ENCODE data around the gene CPNE1.
"Not testable (repeated sequence)": the region's sequence is repeated elsewhere in the genome, so short reads cannot be mapped to it uniquely, and the experiment has no call there.

Gene CPNE1

GRCh38 chr20:35695245-35695749 is 30.6 kb upstream of the CPNE1 start:
- peaks cover 20% of the 10 kb centered on the region for H3K4me1 ChIP-seq (ENCODE audit: insufficient read depth, low read length, poor library complexity, severe bottlenecking)
- H3F3A ChIP-seq (ENCODE audit: low read depth): no peaks in the 10 kb centered on the region
- no peaks in the 10 kb centered on the region for H3K27me3 ChIP-seq (ENCODE audit: insufficient read depth, low read length, poor library complexity, severe bottlenecking)
- no peaks in the 10 kb centered on the region for H3K36me3 ChIP-seq (ENCODE audit: insufficient read depth, low read length)
- no peak overlapping the region for H3K4me2 ChIP-seq (ENCODE audit: low read depth, low read length, poor library complexity, severe bottlenecking)
- no peak overlapping the region for H2AFZ ChIP-seq (ENCODE audit: low read length)
- H3K9me2 ChIP-seq (replicated peaks; ENCODE audit: low read depth, low read length): no peaks in the 10 kb centered on the region
- H3K79me2 ChIP-seq (ENCODE audit: insufficient read depth, low read length): peaks cover 20% of the 10 kb centered on the region; the same call in 1 of the 2 replicates
- TF ChIP-seq CTCF (conservative IDR thresholded peaks at IDR 0.05; ENCODE audit: low read length) (peak; percentile 28; the same call in 1 of the 2 replicates), EZH2phosphoT487 (IDR thresholded peaks at IDR 0.05; ENCODE audit: borderline replicate concordance) (no peak)
- no peak overlapping the region for H3K9ac ChIP-seq (ENCODE audit: low read depth, low read length, poor library complexity, severe bottlenecking)
- H3K9me3 ChIP-seq (ENCODE audit: insufficient read depth, low read depth, low read length): no peaks in the 10 kb centered on the region
- H3K4me3 ChIP-seq (ENCODE audit: low read length, poor library complexity, severe bottlenecking): no peak overlapping the region
- peaks cover 9% of the 10 kb centered on the region for H4K20me1 ChIP-seq (ENCODE audit: insufficient read depth, low read length, poor library complexity, severe bottlenecking)

GRCh38 chr20:35690265-35690664 is 25.6 kb upstream of the CPNE1 start:
- TF ChIP-seq EZH2phosphoT487 (IDR thresholded peaks at IDR 0.05; ENCODE audit: borderline replicate concordance): no peak
- Histone ChIP-seq H3K79me2 (ENCODE audit: insufficient read depth, low read length) (no peaks in the 10 kb centered on the region), H3K4me3 (ENCODE audit: low read length, poor library complexity, severe bottlenecking) (no peak overlapping the region), H3K27me3 (ENCODE audit: insufficient read depth, low read length, poor library complexity, severe bottlenecking) (no peaks in the 10 kb centered on the region), H3K9me3 (ENCODE audit: insufficient read depth, low read depth, low read length) (no peaks in the 10 kb centered on the region), H3K9me2 (replicated peaks; ENCODE audit: low read depth, low read length) (no peaks in the 10 kb centered on the region), H2AFZ (ENCODE audit: low read length) (no peak overlapping the region), H3K4me2 (ENCODE audit: low read depth, low read length, poor library complexity, severe bottlenecking) (no peak overlapping the region), H3K4me1 (ENCODE audit: insufficient read depth, low read length, poor library complexity, severe bottlenecking) (no peaks in the 10 kb centered on the region), H3K36me3 (ENCODE audit: insufficient read depth, low read length) (no peaks in the 10 kb centered on the region; the same call in 1 of the 2 replicates), H3K9ac (ENCODE audit: low read depth, low read length, poor library complexity, severe bottlenecking) (no peak overlapping the region), H4K20me1 (ENCODE audit: insufficient read depth, low read length, poor library complexity, severe bottlenecking) (no peaks in the 10 kb centered on the region), H3F3A (ENCODE audit: low read depth) (no peaks in the 10 kb centered on the region)

- H3K9ac ChIP-seq (ENCODE audit: low read depth, low read length, poor library complexity, severe bottlenecking); H4K20me1 ChIP-seq (ENCODE audit: insufficient read depth, low read length, poor library complexity, severe bottlenecking); H3K9me3 ChIP-seq (ENCODE audit: insufficient read depth, low read depth, low read length); H3K4me3 ChIP-seq (ENCODE audit: low read length, poor library complexity, severe bottlenecking); H3K9me2 ChIP-seq (replicated peaks; ENCODE audit: low read depth, low read length); H3K27me3 ChIP-seq (ENCODE audit: insufficient read depth, low read length, poor library complexity, severe bottlenecking); H2AFZ ChIP-seq (ENCODE audit: low read length); H3F3A ChIP-seq (ENCODE audit: low read depth); H3K4me1 ChIP-seq (ENCODE audit: insufficient read depth, low read length, poor library complexity, severe bottlenecking); H3K4me2 ChIP-seq (ENCODE audit: low read depth, low read length, poor library complexity, severe bottlenecking); H3K36me3 ChIP-seq (ENCODE audit: insufficient read depth, low read length); H3K79me2 ChIP-seq (ENCODE audit: insufficient read depth, low read length): not testable (repeated sequence)
- TF ChIP-seq CTCF (conservative IDR thresholded peaks at IDR 0.05; ENCODE audit: low read length): 0 out of 2 replicates have a peak, but pooled peaks have one; percentile 10
These were observed 22.2 kb upstream of the CPNE1 start for GRCh38 chr20:35686872-35687271.

- H3K36me3 ChIP-seq (ENCODE audit: insufficient read depth, low read length); H3K4me2 ChIP-seq (ENCODE audit: low read depth, low read length, poor library complexity, severe bottlenecking); H3K9me3 ChIP-seq (ENCODE audit: insufficient read depth, low read depth, low read length); H3K79me2 ChIP-seq (ENCODE audit: insufficient read depth, low read length); H3F3A ChIP-seq (ENCODE audit: low read depth); H3K4me3 ChIP-seq (ENCODE audit: low read length, poor library complexity, severe bottlenecking); H2AFZ ChIP-seq (ENCODE audit: low read length); H3K27me3 ChIP-seq (ENCODE audit: insufficient read depth, low read length, poor library complexity, severe bottlenecking); H3K9me2 ChIP-seq (replicated peaks; ENCODE audit: low read depth, low read length); H3K9ac ChIP-seq (ENCODE audit: low read depth, low read length, poor library complexity, severe bottlenecking); H4K20me1 ChIP-seq (ENCODE audit: insufficient read depth, low read length, poor library complexity, severe bottlenecking): not testable (repeated sequence)
- H3K4me1 ChIP-seq (ENCODE audit: insufficient read depth, low read length, poor library complexity, severe bottlenecking): peaks cover 11% of the 10 kb centered on the region
These were observed 20.7 kb upstream of the CPNE1 start for GRCh38 chr20:35685368-35685767.
